Fibroblast of skin of left quadriceps (primary cell): Measurements from ENCODE around the gene CPLX1.
"Not testable (repeated sequence)": the region's sequence is repeated elsewhere in the genome, so short reads cannot be mapped to it uniquely, and the experiment has no call there.

ENCODE experiments used
- DNase-seq, 2 experiments: peaks; one replicate each; pipeline ENCODE4 v3.0.0-alpha.2; 2013; ENCODE audit warnings: low read depth in 2 of 2

The CPLX1 gene

DNA sequence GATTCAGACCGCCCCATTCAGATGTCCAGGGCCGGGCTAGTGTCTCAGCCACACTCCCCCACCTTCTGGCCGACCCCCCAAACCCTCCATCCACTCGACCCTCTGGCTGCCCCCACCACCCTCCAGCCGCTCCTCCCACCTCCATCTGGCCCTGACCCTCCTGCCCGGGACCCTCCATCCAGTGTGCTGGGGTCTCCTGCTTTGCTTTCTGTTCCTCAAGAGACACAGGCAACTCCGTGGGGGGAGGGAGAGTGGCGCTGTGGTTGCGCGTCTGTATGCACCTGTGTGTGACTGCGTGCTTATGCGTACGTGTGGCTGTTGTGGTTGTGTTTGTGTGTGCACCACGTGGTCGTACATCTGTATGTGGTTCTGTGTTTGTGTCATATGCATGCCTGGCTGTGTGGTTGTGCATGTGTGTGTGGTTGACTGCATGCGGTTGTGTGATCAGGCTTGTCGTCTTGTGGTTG lies 33.3 kb downstream of the CPLX1 start:
- DNase-seq, result no peak

DNA sequence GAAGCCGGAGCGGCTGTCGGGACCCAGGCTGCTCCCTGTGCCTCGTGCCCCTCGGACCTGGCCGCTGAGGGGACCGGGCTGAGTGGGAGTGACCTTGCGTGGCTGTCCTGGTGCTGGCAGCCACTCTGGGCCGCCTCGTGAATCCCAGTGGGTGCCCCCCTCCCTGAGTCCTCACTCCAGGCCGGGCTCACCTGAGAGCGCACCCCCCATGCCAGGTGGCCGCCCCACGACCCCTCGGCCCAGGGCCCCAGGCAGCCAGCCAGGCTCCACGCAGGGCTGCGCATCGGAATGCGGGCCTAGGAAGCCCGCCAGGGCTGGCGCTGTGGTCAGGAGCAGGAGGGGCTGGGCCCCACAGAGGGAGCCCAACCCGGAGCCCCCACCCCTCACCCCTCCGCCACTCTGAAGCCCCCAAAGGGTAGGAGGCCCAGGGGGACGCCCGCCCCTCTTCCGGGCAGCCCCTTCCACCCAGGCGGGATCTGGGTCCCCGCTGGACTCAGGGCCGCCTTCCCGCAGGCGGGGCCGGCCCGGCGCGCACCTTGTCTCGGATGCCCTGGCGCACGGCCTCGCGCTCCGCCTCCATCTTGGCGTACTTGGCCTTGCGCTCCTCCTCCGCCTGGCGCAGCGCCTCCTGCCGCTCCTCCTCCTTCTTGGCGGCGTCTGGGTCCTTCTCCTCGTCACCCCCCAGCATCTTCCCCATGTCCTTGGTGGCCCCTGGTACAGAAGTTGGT lies 33.9 kb downstream of the CPLX1 start:
- DNase-seq, result no peak

DNA sequence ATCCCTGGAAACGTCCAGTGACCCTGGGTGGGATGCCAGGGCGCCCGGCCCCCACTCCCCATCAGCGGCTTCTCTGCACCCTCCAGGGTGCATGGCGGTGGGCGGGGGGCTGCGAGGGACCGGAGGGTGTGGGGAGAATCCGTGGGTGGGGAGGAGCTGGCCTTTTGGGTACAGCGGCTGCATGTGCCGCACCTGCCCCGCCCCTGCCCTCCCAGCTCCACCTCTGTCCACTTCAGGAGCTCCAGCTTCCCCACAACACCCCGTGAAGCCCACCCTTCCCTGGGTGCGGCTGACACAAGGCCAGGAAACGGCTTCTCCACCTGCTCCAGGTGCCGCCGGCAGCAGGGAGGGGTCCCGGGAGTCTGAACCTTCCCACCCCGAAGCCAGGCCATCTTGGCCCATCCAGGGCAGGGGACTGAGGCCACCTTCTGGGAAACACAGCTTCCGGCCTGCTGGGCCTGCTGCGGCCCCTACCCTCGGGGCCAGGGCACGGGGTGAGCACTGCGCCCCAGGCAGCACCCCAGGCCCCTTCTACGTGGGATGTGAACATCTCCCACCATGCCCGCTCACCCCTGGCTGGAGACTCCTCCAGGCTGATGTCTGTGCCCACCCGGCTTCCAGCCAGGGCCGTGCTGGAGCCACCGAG lies 34.6 kb downstream of the CPLX1 start:
- DNase-seq, result no peak

DNA sequence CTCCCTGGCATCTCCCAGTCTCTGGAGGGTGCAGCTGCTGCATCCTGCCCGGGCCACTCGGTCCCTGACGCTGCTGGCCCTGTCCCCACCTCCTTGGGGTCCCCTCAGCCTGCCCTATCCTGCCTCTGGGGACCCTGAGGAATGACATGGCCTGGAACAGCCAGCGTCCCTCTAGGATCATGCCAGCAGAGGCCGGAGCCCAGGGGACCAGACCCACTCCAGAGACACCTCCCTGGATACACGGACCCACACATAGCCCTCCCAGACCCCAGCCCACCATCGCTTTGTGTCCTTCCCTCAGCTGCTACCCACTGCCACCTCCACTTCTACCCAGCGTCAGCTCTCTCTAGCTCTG lies 35.5 kb downstream of the CPLX1 start:
- no peak for DNase-seq

DNA sequence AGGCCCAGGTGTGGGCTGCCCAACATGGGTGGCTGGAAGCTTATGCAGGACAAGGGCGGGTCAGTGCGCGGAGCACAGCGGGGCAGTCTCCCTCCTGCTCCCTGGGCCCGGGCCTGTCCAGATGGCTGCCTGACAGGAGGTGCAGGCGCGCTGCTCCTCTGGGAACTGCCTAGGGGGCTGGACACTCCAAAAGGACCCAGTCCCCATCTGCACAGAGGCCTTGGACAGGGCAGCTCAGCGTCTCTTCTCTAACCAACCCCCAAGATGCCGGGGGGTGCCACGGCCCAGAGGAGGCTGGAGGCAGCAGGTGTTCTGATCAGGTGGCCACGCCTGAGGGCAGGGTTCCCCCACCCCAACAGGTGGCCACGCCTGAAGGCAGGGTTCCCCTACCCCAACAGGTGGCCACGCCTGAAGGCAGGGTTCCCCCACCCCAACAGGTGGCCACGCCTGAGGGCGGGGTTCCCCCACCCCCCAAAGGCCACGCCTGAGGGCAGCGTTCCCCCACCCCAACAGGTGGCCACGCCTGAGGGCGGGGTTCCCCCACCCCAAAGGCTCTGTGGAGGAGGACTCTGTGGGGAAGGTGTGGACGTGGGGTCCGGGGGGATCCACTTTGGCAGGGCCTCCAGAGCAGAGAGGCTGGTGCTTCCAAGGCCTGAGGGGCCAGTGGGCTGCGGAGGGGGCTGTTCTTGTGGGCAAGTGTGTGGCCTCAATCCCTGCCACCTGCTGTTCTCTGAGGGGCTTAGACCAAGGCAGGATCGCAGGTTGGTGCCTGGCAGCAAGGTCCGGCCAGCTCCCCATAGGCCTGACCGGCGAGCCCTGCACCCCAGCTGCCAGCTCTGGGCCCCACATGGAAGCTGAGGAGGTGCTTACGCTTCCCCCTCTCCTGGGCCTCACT lies 36.1 kb downstream of the CPLX1 start:
- DNase-seq, result no peak

DNA sequence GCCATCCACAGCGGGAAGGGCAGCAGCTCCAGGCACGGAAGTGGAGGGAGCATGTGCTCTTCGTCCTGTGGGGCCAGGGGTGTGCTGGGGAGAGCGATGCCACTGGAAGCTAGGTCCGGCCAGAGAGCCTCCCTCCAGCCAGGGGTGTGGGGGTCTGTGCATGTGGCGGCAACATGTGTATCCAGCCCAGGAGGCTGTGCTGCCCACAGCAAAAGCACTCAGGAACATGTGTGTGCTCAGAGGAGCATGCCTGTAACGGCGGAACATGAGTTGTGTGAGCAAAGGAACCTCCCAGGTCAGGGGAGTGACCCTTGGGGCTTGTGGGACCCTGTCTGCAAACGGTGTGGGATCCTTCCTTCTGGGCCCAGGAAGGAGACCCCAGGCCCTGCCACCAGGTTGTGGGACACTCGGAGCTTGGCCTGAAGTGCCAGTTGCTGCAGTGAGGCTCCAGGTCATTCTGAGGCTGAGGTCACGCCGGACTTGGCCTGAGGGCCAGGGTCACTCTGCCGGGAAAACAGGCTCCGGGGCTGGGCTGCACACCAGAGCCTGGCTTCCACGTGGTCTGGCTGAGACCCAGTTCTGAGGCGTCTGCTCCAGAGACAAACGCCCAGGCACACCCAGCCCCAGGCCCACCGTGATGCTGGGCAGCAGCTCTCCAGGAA lies 37.2 kb downstream of the CPLX1 start:
- DNase-seq, result no peak

DNA sequence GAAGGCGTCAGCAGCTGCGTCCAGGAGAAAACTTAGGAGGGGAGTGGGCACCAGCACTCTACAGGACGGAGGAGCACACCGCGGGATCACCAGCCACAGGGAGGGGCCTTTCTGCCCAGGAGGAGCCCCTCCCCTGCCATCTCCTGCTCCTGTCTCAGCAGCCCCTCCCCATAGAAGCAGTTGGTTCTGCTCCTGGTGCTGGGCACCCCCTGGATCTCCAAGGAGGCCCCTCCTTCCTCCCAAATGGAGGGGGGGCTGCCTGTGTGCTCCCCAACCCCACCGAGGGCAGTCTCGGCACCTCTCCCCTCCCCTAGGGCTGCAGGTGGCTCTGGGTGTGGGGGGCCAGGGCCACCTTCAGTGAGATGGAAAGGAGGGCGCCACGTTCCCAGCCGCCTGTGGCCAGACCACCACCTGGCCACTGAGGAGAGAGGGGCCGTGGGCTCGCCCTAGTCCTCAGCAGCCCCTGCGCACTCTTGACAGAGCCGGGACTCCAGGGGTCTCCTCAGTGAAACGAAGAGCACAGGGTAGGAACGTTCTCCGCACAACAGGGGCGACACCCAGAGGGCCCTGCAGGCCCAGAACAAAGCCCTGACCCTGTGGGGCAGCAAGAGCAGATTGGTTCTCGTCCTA lies 37.8 kb downstream of the CPLX1 start:
- no peak for DNase-seq

DNA sequence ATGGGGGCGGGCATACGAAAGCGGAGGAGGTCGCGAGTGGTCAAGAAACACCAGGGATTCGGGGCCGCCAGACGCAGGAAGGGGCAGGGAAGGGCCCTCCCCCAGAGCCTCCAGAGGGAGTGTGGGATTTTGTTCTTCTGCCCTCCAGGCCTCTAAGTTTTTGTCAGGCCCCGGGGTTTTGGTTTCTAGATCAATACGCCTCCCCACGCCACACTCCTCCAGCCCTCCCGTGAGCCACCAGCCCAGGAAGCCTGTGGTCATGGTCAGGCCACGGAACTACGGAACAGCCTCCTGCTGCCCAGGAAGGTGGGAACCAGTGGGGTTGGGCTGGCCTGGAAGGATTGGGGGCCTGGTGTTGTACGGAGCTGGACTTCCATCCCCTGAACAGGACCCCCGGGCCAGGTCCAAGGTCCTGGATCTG lies 38.4 kb downstream of the CPLX1 start:
- no peak for DNase-seq

DNA sequence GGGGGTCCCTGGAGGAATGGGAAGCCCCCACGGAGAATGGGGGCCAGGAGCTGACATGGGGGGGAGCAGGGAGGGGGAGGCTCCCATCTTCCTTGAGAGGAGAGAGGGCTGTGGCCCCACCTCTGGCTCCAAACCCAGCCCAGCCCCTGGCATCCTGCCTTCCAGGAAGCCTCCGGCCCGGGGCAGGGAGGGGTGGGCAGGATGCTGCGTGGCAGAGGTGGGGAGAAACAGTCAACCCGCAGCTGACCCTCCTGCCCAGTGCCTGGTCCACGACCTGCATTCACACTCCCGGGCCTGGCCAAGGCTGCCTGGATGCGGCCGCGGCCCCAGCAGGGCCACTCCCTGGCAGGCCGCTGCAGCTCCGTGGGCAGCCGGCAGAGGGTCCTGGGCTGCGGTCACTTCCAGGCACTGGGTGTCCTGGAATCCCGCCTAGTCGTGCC lies 39.0 kb downstream of the CPLX1 start:
- DNase-seq, result no peak

DNA sequence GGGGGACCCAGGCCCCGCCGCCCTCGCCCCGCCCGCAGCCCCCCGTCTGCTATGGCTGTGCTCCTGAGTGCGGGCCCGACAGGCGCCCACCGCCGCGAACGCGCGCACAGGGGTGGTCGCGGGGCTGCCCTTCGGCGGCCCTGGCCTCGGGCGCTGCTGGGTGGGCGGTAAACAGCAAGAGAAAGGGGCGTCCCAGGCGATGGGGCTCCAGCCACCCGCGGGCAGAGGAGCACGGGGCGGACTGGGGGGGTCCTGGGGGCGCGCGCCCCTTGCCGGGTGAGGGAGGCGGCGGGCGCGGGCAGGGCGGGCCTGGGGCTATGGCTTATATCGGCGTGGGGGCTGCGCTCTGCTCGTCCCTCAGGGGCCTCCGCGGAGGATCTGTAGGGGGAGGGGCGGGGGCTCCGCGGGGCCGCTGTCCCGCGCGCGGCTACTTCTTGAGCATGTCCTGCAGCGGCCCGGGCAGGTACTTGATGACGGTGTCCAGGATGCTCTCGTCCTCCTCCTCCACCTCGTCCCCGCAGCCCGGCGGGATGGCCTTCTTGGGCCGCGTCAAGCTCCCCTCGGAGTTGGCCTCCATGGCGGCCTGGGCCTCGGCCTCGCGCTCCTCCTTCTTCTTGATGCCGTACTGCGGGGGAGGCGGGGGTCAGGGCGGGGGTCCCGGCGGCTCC lies 39.7 kb downstream of the CPLX1 start:
- DNase-seq, result no peak

DNA sequence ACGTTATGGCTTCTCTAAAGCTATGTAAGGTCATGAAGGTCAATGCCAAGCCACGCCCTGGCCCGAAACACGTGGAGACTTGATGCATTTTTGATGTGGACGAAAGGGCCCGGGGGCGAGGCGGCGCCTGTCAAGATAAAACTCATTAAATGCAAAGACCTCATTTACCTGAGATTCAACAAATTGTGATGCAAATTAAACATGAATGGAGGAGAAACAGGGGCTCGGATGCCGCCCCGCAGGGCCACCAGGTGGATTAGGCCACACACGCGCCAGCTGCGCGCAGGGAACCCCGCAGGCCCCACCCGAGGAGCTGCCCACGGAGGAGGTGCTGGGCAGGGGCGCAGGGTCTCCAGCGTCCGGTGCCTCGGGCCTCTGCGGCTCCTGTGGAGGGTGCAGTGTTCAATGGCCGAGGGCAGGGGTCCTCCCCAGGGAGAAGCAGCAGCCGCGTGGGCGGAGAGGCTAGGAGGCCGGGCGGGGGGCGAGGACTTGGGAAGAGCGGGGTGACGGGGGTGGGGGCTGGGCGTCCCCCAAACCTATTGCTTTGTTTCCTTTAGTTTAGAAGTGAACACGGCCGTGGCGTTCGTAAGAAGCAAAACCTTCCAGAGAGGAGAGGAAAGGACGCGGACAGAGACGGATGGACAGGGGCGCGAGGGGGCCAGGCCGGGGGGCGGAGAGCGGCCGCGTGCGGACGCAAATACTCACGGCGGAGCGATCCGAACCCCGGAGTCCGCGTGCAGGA lies 40.4 kb downstream of the CPLX1 start:
- no peak for DNase-seq

DNA sequence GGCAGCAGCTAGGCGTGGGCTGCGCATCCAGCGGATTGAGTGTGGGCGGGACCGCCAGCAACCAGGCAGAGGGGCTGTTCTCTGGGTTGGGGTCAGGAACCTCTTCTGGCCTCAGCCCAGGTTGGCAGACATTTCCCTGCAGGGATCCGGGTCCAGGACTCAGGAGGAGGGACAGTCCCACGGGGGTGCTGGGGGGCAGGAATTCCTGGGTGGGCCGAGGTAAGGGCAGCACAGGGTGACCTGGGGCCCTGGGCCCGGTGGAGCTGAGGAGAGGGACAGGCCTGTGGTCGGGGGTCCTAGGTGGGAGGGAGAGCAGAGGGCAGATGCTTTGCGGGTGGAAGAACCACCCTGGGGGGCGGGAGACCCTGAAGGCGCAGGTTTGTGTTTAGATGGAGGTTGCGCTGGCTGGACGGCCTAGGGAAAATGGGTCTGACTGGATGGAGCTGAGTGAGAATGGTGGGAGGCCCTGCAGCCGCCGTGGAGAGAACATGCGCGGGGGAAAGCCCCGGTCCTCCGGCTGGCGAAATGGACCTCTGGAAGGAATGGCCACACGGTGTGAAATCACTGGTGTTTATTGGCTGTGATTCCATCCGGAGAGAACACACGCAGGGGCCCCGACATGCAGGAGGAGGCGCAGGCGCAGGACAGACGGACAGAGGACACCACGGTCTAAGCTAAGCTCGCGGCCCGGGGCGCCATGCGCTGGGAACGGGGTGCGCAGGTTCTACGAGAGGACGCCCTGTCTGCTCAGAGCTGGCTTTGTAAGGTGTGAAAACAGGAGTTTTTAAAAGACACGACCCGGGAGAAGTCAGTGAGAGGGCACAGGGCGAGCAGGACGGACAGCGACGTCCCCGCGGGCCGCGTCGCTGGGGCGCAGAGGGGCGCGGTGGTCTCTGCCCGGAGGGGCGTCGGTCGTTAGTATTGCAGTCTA lies 41.3 kb downstream of the CPLX1 start:
- DNase-seq, result no peak

DNA sequence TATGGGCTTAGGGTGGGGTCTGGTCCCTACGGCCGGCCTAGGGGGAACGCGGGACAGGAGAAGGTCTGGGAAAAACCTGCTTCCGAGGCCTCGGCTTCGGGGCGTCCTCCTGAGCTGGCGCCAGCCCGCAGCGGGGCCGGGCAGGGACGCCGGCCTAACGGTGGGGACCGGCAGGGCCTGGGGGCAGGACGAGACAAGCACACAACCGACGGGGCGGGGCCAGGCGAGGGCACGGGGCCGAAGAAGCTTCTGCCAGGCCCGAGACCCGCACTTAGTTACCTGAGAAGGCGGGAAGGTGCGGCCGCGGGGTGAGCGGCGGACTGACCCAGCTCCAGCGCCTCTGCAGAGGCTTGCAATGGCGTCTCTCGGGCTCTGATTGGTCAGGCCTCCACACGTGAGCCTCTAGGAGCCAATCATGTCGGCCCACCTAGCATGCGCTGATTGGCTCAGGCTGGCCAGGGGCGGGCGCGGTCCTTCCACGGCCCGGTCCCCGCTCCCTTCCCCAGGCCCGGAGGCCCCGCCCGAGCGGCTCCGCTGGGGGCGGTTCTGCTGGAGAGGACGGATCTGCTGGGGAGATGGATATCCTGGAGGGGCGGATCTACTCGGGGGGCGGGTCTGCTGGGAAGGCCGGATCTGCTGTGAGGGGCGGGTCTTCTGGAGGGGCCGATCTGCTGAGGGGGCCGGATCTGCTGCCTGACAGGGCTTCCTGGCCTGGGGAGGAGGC lies 44.3 kb downstream of the CPLX1 start:
- peak; percentile 99 for DNase-seq

DNA sequence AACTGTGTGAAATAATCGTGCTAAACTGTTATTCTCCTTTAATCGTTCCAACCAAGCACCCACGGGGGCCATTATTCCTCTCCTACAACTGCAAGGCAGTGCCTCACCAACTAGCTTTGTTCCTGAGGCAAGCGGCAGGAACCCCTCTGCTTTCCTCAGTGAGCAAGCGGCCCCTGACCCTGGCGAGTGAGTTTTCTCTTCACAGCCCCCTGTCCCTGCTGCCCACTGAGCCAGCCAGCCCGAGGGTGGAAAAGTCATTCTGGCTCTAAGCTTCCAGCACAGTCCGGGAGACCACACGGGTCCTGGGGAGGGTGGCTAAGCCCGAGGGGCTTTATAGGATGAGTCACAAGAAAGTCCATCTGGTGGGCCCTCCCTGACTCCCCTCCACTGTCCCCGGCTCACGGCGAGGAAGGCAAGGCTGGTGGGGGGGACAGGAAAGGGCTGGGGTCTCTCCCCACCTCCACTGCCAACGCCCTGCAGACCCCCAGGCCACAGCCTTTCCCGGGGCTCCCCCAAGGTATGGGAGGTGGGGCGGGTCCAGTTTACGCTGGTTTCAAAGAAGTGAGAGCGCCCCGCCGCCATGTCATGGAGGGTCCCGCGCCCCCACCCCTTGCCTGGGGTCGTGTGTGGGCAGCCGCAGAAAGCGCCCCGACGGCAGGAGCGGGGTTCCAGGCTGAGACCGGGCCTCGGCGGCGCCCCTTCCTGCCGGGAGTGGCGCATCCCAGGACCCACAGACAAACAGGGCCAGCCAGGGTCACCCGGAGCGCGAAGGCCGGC lies 45.0 kb downstream of the CPLX1 start:
- DNase-seq, result no peak

DNA sequence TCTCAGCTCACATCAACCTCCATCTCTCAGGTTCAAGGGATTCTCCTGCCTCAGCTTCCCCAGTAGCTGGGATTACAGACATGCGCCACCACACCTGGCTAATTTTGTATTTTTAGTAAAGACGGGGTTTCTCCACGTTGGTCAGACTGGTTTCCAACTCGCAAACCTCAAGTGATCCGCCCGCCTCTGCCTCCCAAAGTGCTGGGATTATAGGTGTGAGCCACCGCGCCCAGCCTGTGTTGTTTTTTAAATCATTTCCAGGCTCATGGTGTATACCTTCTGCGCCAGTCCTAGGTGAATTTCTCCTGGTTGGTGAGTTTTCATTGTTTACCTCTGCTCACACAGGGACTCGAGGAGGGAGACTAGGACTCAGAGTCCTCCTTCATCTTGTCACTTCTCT lies 45.7 kb downstream of the CPLX1 start:
- DNase-seq, result not testable (repeated sequence)

DNA sequence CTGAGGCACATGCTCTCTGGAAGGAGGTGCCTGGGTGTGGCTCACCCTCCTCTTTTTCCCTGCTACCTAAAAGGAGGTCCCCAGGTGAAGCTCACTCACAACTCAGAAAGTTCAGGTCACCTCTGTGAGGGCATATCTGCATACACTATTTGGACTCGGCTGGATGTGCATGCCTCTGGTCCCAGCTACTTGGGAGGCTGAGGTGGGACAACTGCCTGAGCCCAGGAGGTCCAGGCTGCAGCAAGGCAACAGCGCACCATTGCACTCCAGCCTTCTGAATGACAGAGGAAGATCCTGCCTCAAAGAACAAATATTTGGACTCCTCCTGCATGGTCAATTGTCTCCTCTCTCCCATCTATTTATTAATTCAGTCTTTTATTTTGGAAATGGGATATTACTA lies 46.4 kb downstream of the CPLX1 start:
- DNase-seq, result no peak

DNA sequence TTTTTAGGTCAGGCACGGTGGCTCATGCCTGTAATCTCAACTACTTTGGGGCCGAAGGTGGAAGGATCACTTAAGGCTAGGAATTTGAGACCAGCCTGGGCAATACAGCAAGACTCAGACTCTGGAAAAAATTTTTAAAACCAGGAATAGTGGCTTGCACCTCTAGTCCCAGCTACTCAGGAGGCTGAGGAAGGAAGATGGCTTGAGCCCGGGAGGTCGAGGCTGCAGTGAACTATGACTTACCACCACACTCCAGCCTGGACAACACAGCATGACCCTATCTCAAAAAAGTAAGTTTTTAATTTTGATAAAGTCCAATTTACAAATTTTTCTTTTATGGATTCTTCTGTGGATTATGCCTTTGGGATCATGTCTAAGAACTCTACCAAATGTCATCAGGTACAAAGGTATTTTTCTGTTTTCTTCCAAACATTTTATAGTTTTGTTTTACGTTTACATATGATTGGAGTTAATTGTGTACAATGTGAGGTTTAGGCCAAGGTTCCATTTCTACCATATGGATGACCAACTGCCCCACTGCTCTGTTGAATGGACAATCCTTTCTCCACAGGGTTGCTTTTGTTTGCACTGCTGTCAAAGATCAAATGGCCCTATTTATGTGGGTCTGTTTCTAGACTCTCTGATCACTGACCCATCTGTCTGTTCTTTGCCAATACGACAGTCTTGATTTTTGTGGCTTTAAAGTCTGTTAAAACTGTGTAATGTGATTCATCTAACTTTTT lies 48.2 kb downstream of the CPLX1 start:
- DNase-seq, result no peak
